ACC112 (cell line): ENCODE results near the gene RPTOR.
"Not testable (repeated sequence)": the region's sequence is repeated elsewhere in the genome, so short reads cannot be mapped to it uniquely, and the experiment has no call there.

Source experiments
- H2AFZ ChIP-seq: fragments of 200-600 bp; sonication (generic); one replicate; pipeline ENCODE4 v1.6.0; 2017; ENCODE audit warnings: antibody characterized with exemption, low read length; ENCODE audit not compliant: unreplicated experiment
- H3K27ac ChIP-seq: fragments of 200-600 bp; sonication (generic); 2 replicates; pipeline ENCODE4 v1.5.1; 2014; ENCODE audit warnings: low read depth, mild to moderate bottlenecking, antibody characterized with exemption, low read length, moderate library complexity
- H3K27me3 ChIP-seq: fragments of 200-600 bp; sonication (generic); 2 replicates; pipeline ENCODE4 v1.6.1; 2014; ENCODE audit warnings: mild to moderate bottlenecking, antibody characterized with exemption, low read length, moderate library complexity, mixed read lengths; ENCODE audit not compliant: insufficient read depth
- H3K36me3 ChIP-seq: fragments of 200-600 bp; sonication (generic); 2 replicates; pipeline ENCODE4 v1.6.1; 2016; ENCODE audit warnings: mild to moderate bottlenecking, antibody characterized with exemption, low read length, moderate library complexity, mixed read lengths; ENCODE audit not compliant: insufficient read depth
- H3K4me1 ChIP-seq: fragments of 200-600 bp; sonication (generic); one replicate; pipeline ENCODE4 v1.6.1; 2016; ENCODE audit warnings: low read length, mixed read lengths; ENCODE audit not compliant: insufficient read depth, unreplicated experiment, control insufficient read depth
- H3K4me3 ChIP-seq: fragments of 200-600 bp; sonication (generic); 2 replicates; pipeline ENCODE4 v1.5.1; 2014; ENCODE audit warnings: mild to moderate bottlenecking, low read depth, low read length
- H3K79me2 ChIP-seq: fragments of 200-600 bp; sonication (generic); one replicate; pipeline ENCODE4 v1.6.0; 2016; ENCODE audit warnings: low read length; ENCODE audit not compliant: control insufficient read depth, unreplicated experiment, insufficient read depth

Gene RPTOR

GRCh38 chr17:80868022-80868609 lies 323.5 kb downstream of the RPTOR start:
- Histone ChIP-seq H3K4me1 (peaks cover 5% of the 10 kb centered on the region), H3K4me3 (no peak overlapping the region), H3K79me2 (no peaks in the 10 kb centered on the region), H2AFZ (no peak overlapping the region), H3K27me3 (no peaks in the 10 kb centered on the region), H3K27ac (no peak overlapping the region), H3K36me3 (no peaks in the 10 kb centered on the region)

- Histone ChIP-seq H3K79me2 (no peaks in the 10 kb centered on the region), H3K4me1 (peaks cover 5% of the 10 kb centered on the region), H3K36me3 (0 out of 2 replicates have a peak, but pooled peaks cover 2% of the 10 kb centered on the region), H2AFZ (no peak overlapping the region), H3K27me3 (no peaks in the 10 kb centered on the region), H3K27ac (no peak overlapping the region), H3K4me3 (no peak overlapping the region)
These were observed 325.0 kb downstream of the RPTOR start for GRCh38 chr17:80869481-80870145.

DNA sequence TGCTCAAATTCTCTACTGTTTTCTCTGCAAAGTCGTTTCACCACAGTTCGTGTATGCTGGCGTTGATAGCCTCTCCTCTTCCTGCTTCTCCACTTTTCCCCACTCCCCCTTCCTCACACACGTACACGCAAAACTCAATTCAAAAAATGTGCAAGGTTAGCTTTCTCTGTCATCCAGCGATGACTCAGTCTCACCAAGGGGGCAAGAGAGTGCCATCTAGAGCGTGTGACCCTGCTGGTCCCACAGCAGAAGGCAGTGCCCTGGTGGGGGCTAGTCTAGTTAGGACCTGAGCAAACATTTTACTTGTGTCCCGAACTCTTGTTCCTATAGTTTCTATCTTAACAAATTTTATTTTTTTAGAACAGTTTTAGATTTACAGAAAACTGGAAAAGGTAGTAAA lies 325.8 kb downstream of the RPTOR start:
- Histone ChIP-seq H3K27me3 (no peaks in the 10 kb centered on the region), H3K79me2 (no peaks in the 10 kb centered on the region), H3K36me3 (0 out of 2 replicates have a peak, but pooled peaks cover 3% of the 10 kb centered on the region), H3K27ac (no peak overlapping the region), H3K4me1 (peaks cover 5% of the 10 kb centered on the region), H3K4me3 (no peak overlapping the region), H2AFZ (no peak overlapping the region)

- H2AFZ ChIP-seq: no peak overlapping the region
These were observed 326.7 kb downstream of the RPTOR start for GRCh38 chr17:80871341-80871740.

GRCh38 chr17:80872001-80872500 lies 327.4 kb downstream of the RPTOR start:
- Histone ChIP-seq H3K36me3 (0 out of 2 replicates have a peak, but pooled peaks cover 3% of the 10 kb centered on the region), H3K4me3 (no peak overlapping the region), H3K4me1 (no peaks in the 10 kb centered on the region), H2AFZ (no peak overlapping the region), H3K79me2 (no peaks in the 10 kb centered on the region), H3K27ac (no peak overlapping the region), H3K27me3 (no peaks in the 10 kb centered on the region)

More at GRCh38 chr17:80871341-80871740, 326.7 kb downstream of the RPTOR start:
- H3K79me2 ChIP-seq: no peaks in the 10 kb centered on the region
- 0 out of 2 replicates have a peak, but pooled peaks cover 3% of the 10 kb centered on the region for H3K36me3 ChIP-seq
- H3K4me1 ChIP-seq: peaks cover 4% of the 10 kb centered on the region
- H3K4me3 ChIP-seq: no peak overlapping the region
- no peaks in the 10 kb centered on the region for H3K27me3 ChIP-seq
- H3K27ac ChIP-seq: no peak overlapping the region

GRCh38 chr17:80872501-80873306 lies 328.1 kb downstream of the RPTOR start:
- no peaks in the 10 kb centered on the region for H3K27me3 ChIP-seq
- no peaks in the 10 kb centered on the region for H3K79me2 ChIP-seq
- 0 out of 2 replicates have a peak, but pooled peaks cover 3% of the 10 kb centered on the region for H3K36me3 ChIP-seq
- H3K4me1 ChIP-seq: no peaks in the 10 kb centered on the region
- H3K27ac ChIP-seq: no peak overlapping the region
- H3K4me3 ChIP-seq: no peak overlapping the region
- no peak overlapping the region for H2AFZ ChIP-seq

- Histone ChIP-seq H3K36me3 (0 out of 2 replicates have a peak, but pooled peaks cover 3% of the 10 kb centered on the region), H3K27me3 (no peaks in the 10 kb centered on the region), H3K79me2 (no peaks in the 10 kb centered on the region), H3K27ac (no peak overlapping the region), H2AFZ (no peak overlapping the region), H3K4me3 (no peak overlapping the region), H3K4me1 (no peaks in the 10 kb centered on the region)
These were observed 328.8 kb downstream of the RPTOR start for GRCh38 chr17:80873307-80873951.

GRCh38 chr17:80874866-80875445 lies 330.3 kb downstream of the RPTOR start:
- Histone ChIP-seq H3K4me1 (no peaks in the 10 kb centered on the region), H3K27me3 (no peaks in the 10 kb centered on the region), H3K27ac (no peak overlapping the region), H3K36me3 (0 out of 2 replicates have a peak, but pooled peaks cover 3% of the 10 kb centered on the region), H3K79me2 (no peaks in the 10 kb centered on the region), H2AFZ (no peak overlapping the region), H3K4me3 (no peak overlapping the region)

GRCh38 chr17:80875480-80875995 lies 330.9 kb downstream of the RPTOR start:
- not testable (repeated sequence) for H3K79me2 ChIP-seq, H2AFZ ChIP-seq, H3K36me3 ChIP-seq, H3K4me1 ChIP-seq, H3K4me3 ChIP-seq, H3K27me3 ChIP-seq, H3K27ac ChIP-seq

GRCh38 chr17:80876456-80876949 lies 331.9 kb downstream of the RPTOR start:
- not testable (repeated sequence) for H3K36me3 ChIP-seq, H3K79me2 ChIP-seq, H3K4me3 ChIP-seq, H3K27me3 ChIP-seq, H2AFZ ChIP-seq, H3K4me1 ChIP-seq, H3K27ac ChIP-seq
